GM19395 (cell line): ENCODE results near the gene TEX22.

ENCODE experiments used
- ATAC-seq: cut with Tn5 transposase; IDR thresholded peaks from one replicate; pipeline ENCODE4 v1.9.1; 2021; ENCODE audit warnings: mild to moderate bottlenecking, moderate library complexity; ENCODE audit not compliant: unreplicated experiment

Gene TEX22

GRCh38 chr14:105384041-105384557, 14.2 kb upstream of the TEX22 start:
- no peak for ATAC-seq

- no peak for ATAC-seq
Observed at GRCh38 chr14:105384605-105385321, 13.6 kb upstream of the TEX22 start.

GRCh38 chr14:105385322-105385637, 13.1 kb upstream of the TEX22 start:
- ATAC-seq: no peak

- no peak for ATAC-seq
Observed at GRCh38 chr14:105385698-105386365, 12.5 kb upstream of the TEX22 start.

GRCh38 chr14:105386581-105387529, 11.5 kb upstream of the TEX22 start:
- no peak for ATAC-seq

- no peak for ATAC-seq
Observed at GRCh38 chr14:105387530-105387922, 10.8 kb upstream of the TEX22 start.

GRCh38 chr14:105388110-105388951, 10.0 kb upstream of the TEX22 start:
- no peak for ATAC-seq

GRCh38 chr14:105388976-105389375, 9.4 kb upstream of the TEX22 start:
- no peak for ATAC-seq

- no peak for ATAC-seq
Observed at GRCh38 chr14:105389534-105389933, 8.8 kb upstream of the TEX22 start.

- no peak for ATAC-seq
Observed at GRCh38 chr14:105389976-105390848, 8.1 kb upstream of the TEX22 start.

GRCh38 chr14:105390849-105391500, 7.4 kb upstream of the TEX22 start:
- no peak for ATAC-seq

GRCh38 chr14:105391541-105391940, 6.8 kb upstream of the TEX22 start:
- ATAC-seq: no peak

GRCh38 chr14:105392131-105393090, 5.9 kb upstream of the TEX22 start:
- no peak for ATAC-seq

GRCh38 chr14:105393151-105393550, 5.2 kb upstream of the TEX22 start:
- no peak for ATAC-seq

- no peak for ATAC-seq
Observed at GRCh38 chr14:105394714-105395537, 3.4 kb upstream of the TEX22 start.

- no peak for ATAC-seq
Observed at GRCh38 chr14:105395538-105395854, 2.8 kb upstream of the TEX22 start.

- no peak for ATAC-seq
Observed at GRCh38 chr14:105397350-105397931, 897 bp upstream of the TEX22 start.
